ENCODE measurements around the gene PRKN.

The PRKN gene

GRCh38 chr6:161674930-161675682, 1052.5 kb downstream of the PRKN start:
- H3K27ac ChIP-seq, result no peak overlapping the region
- DNase-seq (ENCODE audit: low read depth, low spot score), result no peak

- H3K27ac ChIP-seq, result no peak overlapping the region
- no peak for DNase-seq (ENCODE audit: low read depth, low spot score)
Measured at GRCh38 chr6:161673026-161673425, 1054.5 kb downstream of the PRKN start.

GRCh38 chr6:161671117-161671516, 1056.4 kb downstream of the PRKN start:
- no peak overlapping the region for H3K27ac ChIP-seq
- no peak for DNase-seq (ENCODE audit: low read depth, low spot score)

GRCh38 chr6:161668665-161669064, 1058.9 kb downstream of the PRKN start:
- DNase-seq (ENCODE audit: low read depth, low spot score), result no peak
- no peak overlapping the region for H3K27ac ChIP-seq

- H3K27ac ChIP-seq, result no peak overlapping the region
- no peak for DNase-seq (ENCODE audit: low read depth, low spot score)
Measured at GRCh38 chr6:161667957-161668356, 1059.6 kb downstream of the PRKN start.

- no peak for DNase-seq (ENCODE audit: low read depth, low spot score)
- no peak overlapping the region for H3K27ac ChIP-seq
Measured at GRCh38 chr6:161663682-161664081, 1063.9 kb downstream of the PRKN start.

GRCh38 chr6:161660666-161661571, 1066.6 kb downstream of the PRKN start:
- no peak overlapping the region for H3K27ac ChIP-seq
- no peak for DNase-seq (ENCODE audit: low read depth, low spot score)

- H3K27ac ChIP-seq, result no peak overlapping the region
- DNase-seq (ENCODE audit: low read depth, low spot score), result no peak
Measured at GRCh38 chr6:161658211-161658610, 1069.4 kb downstream of the PRKN start.

GRCh38 chr6:161654209-161654608, 1073.4 kb downstream of the PRKN start:
- H3K27ac ChIP-seq, result no peak overlapping the region
- no peak for DNase-seq (ENCODE audit: low read depth, low spot score)

- H3K27ac ChIP-seq, result no peak overlapping the region
- DNase-seq (ENCODE audit: low read depth, low spot score), result no peak
Measured at GRCh38 chr6:161651949-161652348, 1075.6 kb downstream of the PRKN start.

GRCh38 chr6:161649841-161650240, 1077.7 kb downstream of the PRKN start:
- H3K27ac ChIP-seq, result no peak overlapping the region

GRCh38 chr6:161649068-161649467, 1078.5 kb downstream of the PRKN start:
- DNase-seq (ENCODE audit: low read depth, low spot score), result no peak
- H3K27ac ChIP-seq, result no peak overlapping the region

More at GRCh38 chr6:161649841-161650240, 1077.7 kb downstream of the PRKN start:
- no peak for DNase-seq (ENCODE audit: low read depth, low spot score)

GRCh38 chr6:161647234-161647633, 1080.3 kb downstream of the PRKN start:
- no peak overlapping the region for H3K27ac ChIP-seq
- DNase-seq (ENCODE audit: low read depth, low spot score), result no peak

GRCh38 chr6:161644521-161644920, 1083.0 kb downstream of the PRKN start:
- H3K27ac ChIP-seq, result no peak overlapping the region
- no peak for DNase-seq (ENCODE audit: low read depth, low spot score)

- no peak overlapping the region for H3K27ac ChIP-seq
- no peak for DNase-seq (ENCODE audit: low read depth, low spot score)
Measured at GRCh38 chr6:161641175-161641574, 1086.4 kb downstream of the PRKN start.

GRCh38 chr6:161639772-161640171, 1087.8 kb downstream of the PRKN start:
- DNase-seq (ENCODE audit: low read depth, low spot score), result no peak
- no peak overlapping the region for H3K27ac ChIP-seq

- H3K27ac ChIP-seq, result no peak overlapping the region
- no peak for DNase-seq (ENCODE audit: low read depth, low spot score)
Measured at GRCh38 chr6:161637658-161638057, 1089.9 kb downstream of the PRKN start.

GRCh38 chr6:161636882-161637430, 1090.6 kb downstream of the PRKN start:
- DNase-seq (ENCODE audit: low read depth, low spot score), result no peak
- no peak overlapping the region for H3K27ac ChIP-seq

- H3K27ac ChIP-seq, result no peak overlapping the region
- DNase-seq (ENCODE audit: low read depth, low spot score), result no peak
Measured at GRCh38 chr6:161635975-161636374, 1091.6 kb downstream of the PRKN start.

GRCh38 chr6:161634916-161635315, 1092.7 kb downstream of the PRKN start:
- H3K27ac ChIP-seq, result no peak overlapping the region
- DNase-seq (ENCODE audit: low read depth, low spot score), result no peak

- no peak overlapping the region for H3K27ac ChIP-seq
- DNase-seq (ENCODE audit: low read depth, low spot score), result no peak
Measured at GRCh38 chr6:161631676-161632194, 1095.8 kb downstream of the PRKN start.
